Measurements from ENCODE around the gene NNMT. TPM values are rescaled to one million over a fixed set of nuclear protein-coding genes. Genes with fewer than 3 reads are reported as not detected.

Gene NNMT
- total and polyA plus RNA-seq, 2 donors from 2014 or later, result 91.9 to 1,451 TPM

- no peaks in the 10 kb centered on the region for H3K36me3 ChIP-seq (ENCODE audit: control insufficient read depth in 2 of 3, insufficient read depth in 3 of 3, low read length in 3 of 3)
- peak; percentile 57 for FAIRE-seq
- H3K4me1 ChIP-seq (ENCODE audit: control insufficient read depth in 2 of 3, insufficient read depth in 2 of 3, low read depth in 1 of 3, low read length in 3 of 3), result peaks cover 0 to 8% (median 0%) of the 10 kb centered on the region in 3 donors
- no peak for DNase-seq
- no peaks in the 10 kb centered on the region for H3K27me3 ChIP-seq (ENCODE audit: control insufficient read depth, insufficient read depth, low read length)
- intact Hi-C loops (cut with DNase I), result loop anchor here (10.0 kb wide), 1 partner anchor 409 kb away; no protein-coding TSS in a partner anchor
- H3K27ac ChIP-seq (ENCODE audit: low read depth in 2 of 2, low read length in 2 of 2), result no peak overlapping the region
- H3K9ac ChIP-seq (ENCODE audit: low read length in 3 of 3), result no peak overlapping the region
- H3K9me3 ChIP-seq (ENCODE audit: control insufficient read depth in 2 of 3, insufficient read depth in 1 of 3, low read length in 3 of 3), result no peaks in the 10 kb centered on the region
- no peak for TF ChIP-seq CTCF (IDR thresholded peaks at IDR 0.05; ENCODE audit: borderline replicate concordance, extremely low read depth, insufficient read depth)
- H3K4me3 ChIP-seq (ENCODE audit: low read length in 3 of 3), result no peak overlapping the region
These were observed 49.5 kb downstream of the NNMT start for GRCh38 chr11:114345575-114346222.

- Histone ChIP-seq H3K4me1 (ENCODE audit: control insufficient read depth in 2 of 3, insufficient read depth in 2 of 3, low read depth in 1 of 3, low read length in 3 of 3) (peaks cover 0 to 8% (median 0%) of the 10 kb centered on the region in 3 donors), H3K4me3 (ENCODE audit: low read length in 3 of 3) (peak overlapping the region in 2 of 3 donors; percentile 29)
These were observed 50.5 kb downstream of the NNMT start for GRCh38 chr11:114346709-114347141.

GRCh38 chr11:114348200-114349191 lies 52.3 kb downstream of the NNMT start:
- peak in 3 of 5 donors; percentile 35 to 82 (median 75) for DNase-seq

More at GRCh38 chr11:114346709-114347141, 50.5 kb downstream of the NNMT start:
- H3K27me3 ChIP-seq (ENCODE audit: control insufficient read depth, insufficient read depth, low read length), result no peaks in the 10 kb centered on the region
- TF ChIP-seq CTCF (IDR thresholded peaks at IDR 0.05; ENCODE audit: borderline replicate concordance, extremely low read depth, insufficient read depth), result no peak
- FAIRE-seq (no peak), DNase-seq (no peak)
- H3K9ac ChIP-seq (ENCODE audit: low read length in 3 of 3), result no peak overlapping the region
- H3K36me3 ChIP-seq (ENCODE audit: control insufficient read depth in 2 of 3, insufficient read depth in 3 of 3, low read length in 3 of 3), result no peaks in the 10 kb centered on the region
- no peak overlapping the region for H3K27ac ChIP-seq (ENCODE audit: low read depth in 2 of 2, low read length in 2 of 2)
- intact Hi-C loops (cut with DNase I), result loop anchor here (10.0 kb wide), 1 partner anchor 408 kb away; no protein-coding TSS in a partner anchor
- no peaks in the 10 kb centered on the region for H3K9me3 ChIP-seq (ENCODE audit: control insufficient read depth in 2 of 3, insufficient read depth in 1 of 3, low read length in 3 of 3)

More at GRCh38 chr11:114348200-114349191, 52.3 kb downstream of the NNMT start:
- FAIRE-seq, result peak; percentile 53
- Histone ChIP-seq H3K27me3 (ENCODE audit: control insufficient read depth, insufficient read depth, low read length) (no peaks in the 10 kb centered on the region), H3K9ac (ENCODE audit: low read length in 3 of 3) (no peak overlapping the region), H3K9me3 (ENCODE audit: control insufficient read depth in 2 of 3, insufficient read depth in 1 of 3, low read length in 3 of 3) (no peaks in the 10 kb centered on the region), H3K36me3 (ENCODE audit: control insufficient read depth in 2 of 3, insufficient read depth in 3 of 3, low read length in 3 of 3) (no peaks in the 10 kb centered on the region), H3K4me3 (ENCODE audit: low read length in 3 of 3) (no peak overlapping the region), H3K4me1 (ENCODE audit: control insufficient read depth in 2 of 3, insufficient read depth in 2 of 3, low read depth in 1 of 3, low read length in 3 of 3) (peaks cover 0 to 8% (median 0%) of the 10 kb centered on the region in 3 donors), H3K27ac (ENCODE audit: low read depth in 2 of 2, low read length in 2 of 2) (no peak overlapping the region)
- peak; percentile 49 for TF ChIP-seq CTCF (IDR thresholded peaks at IDR 0.05; ENCODE audit: borderline replicate concordance, extremely low read depth, insufficient read depth)
- intact Hi-C loops (cut with DNase I), result loop anchor here (10.0 kb wide), 1 partner anchor 406 kb away; no protein-coding TSS in a partner anchor
